K562 (cell line): Measurements from ENCODE around the gene POLR3G. TPM values are rescaled to one million over a fixed set of nuclear protein-coding genes. Genes with fewer than 3 reads are reported as not detected.

Experiments
- CBX3 ChIP-seq, 2 experiments: IDR thresholded peaks; 1 replicate in 1 of 2; 2 replicates in 1 of 2; pipeline ENCODE4 v1.6.1; 2012; ENCODE audit warnings: inconsistent platforms in 2 of 2, low read length in 2 of 2, borderline replicate concordance in 1 of 2, control low read depth in 1 of 2
- CTCF ChIP-seq, 3 experiments: IDR thresholded peaks in 2 of 3; conservative IDR thresholded peaks in 1 of 3; 2 replicates each; pipeline ENCODE4 v1.5.1; 2011 to 2012; ENCODE audit warnings: low read length in 3 of 3, mild to moderate bottlenecking in 3 of 3, control low read depth in 2 of 3, improper control_type of control experiment in 1 of 3, inconsistent platforms in 1 of 3, low read depth in 1 of 3, mixed read lengths in 1 of 3, moderate library complexity in 1 of 3; ENCODE audit not compliant: insufficient read depth in 2 of 3
- E2F4 ChIP-seq: sonication (generic); formaldehyde crosslinking; IDR thresholded peaks from 2 replicates; pipeline ENCODE4 v1.8.0; 2022; ENCODE audit warnings: mild to moderate bottlenecking, low read depth, missing genetic modification reagents
- ETS1 ChIP-seq: conservative IDR thresholded peaks from 2 replicates; pipeline ENCODE4 v1.6.1; 2011; ENCODE audit warnings: low read depth, mild to moderate bottlenecking, low read length; ENCODE audit not compliant: control insufficient read depth
- FIP1L1 ChIP-seq: fragments of 200-400 bp; formaldehyde crosslinking; IDR thresholded peaks from 2 replicates; pipeline ENCODE4 v1.6.1; 2018; ENCODE audit warnings: mild to moderate bottlenecking, low read depth, low read length; ENCODE audit not compliant: poor library complexity, severe bottlenecking
- GABPA ChIP-seq: fragments of 200-800 bp; sonication (Bioruptor generic); conservative IDR thresholded peaks from 2 replicates; pipeline ENCODE4 v1.6.1; 2016; ENCODE audit warnings: low read depth, missing genetic modification characterization, missing compliant biosample characterization
- GABPB1 ChIP-seq: sonication (generic); formaldehyde crosslinking; IDR thresholded peaks from 2 replicates; pipeline ENCODE4 v1.8.0; 2022; ENCODE audit warnings: mild to moderate bottlenecking, missing genetic modification reagents
- HOXB6 ChIP-seq: fragments of 250-450 bp; sonication (Bioruptor Pico); IDR thresholded peaks from 2 replicates; pipeline ENCODE4 v1.5.1; 2022; ENCODE audit warnings: mild to moderate bottlenecking, borderline replicate concordance
- PCBP1 ChIP-seq: fragments of 200-400 bp; formaldehyde crosslinking; IDR thresholded peaks from 2 replicates; pipeline ENCODE4 v1.6.1; 2018; ENCODE audit warnings: mild to moderate bottlenecking, low read depth, low read length; ENCODE audit not compliant: poor library complexity, severe bottlenecking
- SAFB2 ChIP-seq: fragments of 200-400 bp; formaldehyde crosslinking; IDR thresholded peaks from 2 replicates; pipeline ENCODE4 v1.6.1; 2018; ENCODE audit warnings: borderline replicate concordance, low read length, low read depth, moderate library complexity; ENCODE audit not compliant: severe bottlenecking
- TAF1 ChIP-seq: IDR thresholded peaks from 2 replicates; pipeline ENCODE4 v1.6.1; 2011; ENCODE audit warnings: mild to moderate bottlenecking, low read length, moderate library complexity; ENCODE audit not compliant: insufficient read depth, control insufficient read depth, severe bottlenecking; ENCODE audit errors: extremely low read depth
- TCF7 ChIP-seq: sonication (generic); IDR thresholded peaks from 2 replicates; pipeline ENCODE4 v1.6.1; 2016; ENCODE audit warnings: antibody characterized with exemption, borderline replicate concordance
- TFAM ChIP-seq: fragments of 250-450 bp; sonication (Bioruptor Pico); conservative IDR thresholded peaks from 2 replicates; pipeline ENCODE4 v1.5.0; 2021; ENCODE audit warnings: mild to moderate bottlenecking, moderate library complexity
- ZBTB26 ChIP-seq: fragments of 450-650 bp; formaldehyde crosslinking; IDR thresholded peaks from 2 replicates; pipeline ENCODE4 v1.4.0; 2022; ENCODE audit warnings: missing genetic modification characterization
- ZNF134 ChIP-seq: fragments of 250-450 bp; sonication (Bioruptor Pico); conservative IDR thresholded peaks from 2 replicates; pipeline ENCODE4 v1.4.0; 2020
- ZNF431 ChIP-seq: sonication (generic); formaldehyde crosslinking; IDR thresholded peaks from 2 replicates; pipeline ENCODE4 v1.8.0; 2022; ENCODE audit warnings: mild to moderate bottlenecking, missing genetic modification reagents
- ZNF57 ChIP-seq: fragments of 450-650 bp; formaldehyde crosslinking; IDR thresholded peaks from 2 replicates; pipeline ENCODE4 v1.4.0; 2020; ENCODE audit warnings: mild to moderate bottlenecking, moderate library complexity
- ZNF764 ChIP-seq: fragments of 250-450 bp; sonication (Bioruptor Pico); IDR thresholded peaks from 2 replicates; pipeline ENCODE4 v1.4.0; 2020; ENCODE audit warnings: low read depth, mild to moderate bottlenecking, moderate library complexity
- ZNF785 ChIP-seq: fragments of 250-450 bp; sonication (Bioruptor Pico); IDR thresholded peaks from 2 replicates; pipeline ENCODE4 v1.4.0; 2020; ENCODE audit warnings: mild to moderate bottlenecking
- polyA plus RNA-seq, 8 experiments: library from polyadenylated mRNA; depleted of rRNA in 4 of 8; stranded (reverse) in 5 of 8; unstranded in 3 of 8; fragments of >200 nt; fragmentation: Nextera tagmentation in 2 of 8; fragmentation: Illumina TruSeq in 1 of 8; extraction: Ambion mirVana in 2 of 8; extraction: Trizol in 1 of 8; gene quantifications; 2 replicates each; pipeline versions ENCODE4 v1.2.1 to v1.2.3, GENCODE V29; 2011 to 2014; ENCODE audit warnings: inconsistent platforms in 1 of 8, missing spikeins in 1 of 8
- total RNA-seq, 7 experiments: library from RNA; depleted of rRNA in 6 of 7; stranded (reverse); fragments of >200 nt in 6 of 7; fragmentation: Illumina TruSeq in 2 of 7; extraction: Trizol in 2 of 7; gene quantifications; 2 replicates each; pipeline versions ENCODE4 v1.2.1 to v1.2.3, GENCODE V29; 2011 to 2021; ENCODE audit warnings: low replicate concordance in 1 of 7
- TF ChIP-seq, protein P1 (sequence below): fragments of 450-650 bp; formaldehyde crosslinking; IDR thresholded peaks from 2 replicates; pipeline ENCODE4 v1.4.0; 2020; ENCODE audit warnings: mild to moderate bottlenecking, moderate library complexity

The POLR3G gene
- total and polyA plus RNA-seq, 9 of the 15 experiments (the other 6 are each of a cell fraction or from before 2014, with no cell fraction given): 39.0 to 111 (median 59.0) TPM

GRCh38 chr5:90529194-90529938 lies 54.7 kb downstream of the POLR3G start, which contains the start of gene LYSMD3 (continued):
- TF ChIP-seq ZNF134 (CRISPR knock-in tag) (no peak), HOXB6 (no peak), TFAM (CRISPR knock-in tag) (no peak), CTCF (IDR thresholded peaks at IDR 0.05 in 2 of 3, conservative IDR thresholded peaks at IDR 0.05 in 1 of 3; ENCODE audit: insufficient read depth in 2 of 3, low read depth in 1 of 3, low read length in 3 of 3) (no peak), ZBTB26 (CRISPR knock-in tag) (no peak), ETS1 (peak; percentile 46; the same call in 1 of the 2 replicates), TCF7 (no peak), GABPB1 (CRISPR knock-in tag) (peak; percentile 81), TAF1 (peak; percentile 77), E2F4 (CRISPR knock-in tag) (0 out of 2 replicates have a peak, but pooled peaks have one; percentile 25), CBX3 (IDR thresholded peaks at IDR 0.05; ENCODE audit: borderline replicate concordance in 1 of 2, low read length in 2 of 2) (no peak; a peak in 1 of 3 replicates), GABPA (tag) (peak; percentile 60), PCBP1 (peak; percentile 70), ZNF431 (CRISPR knock-in tag) (peak; percentile 58; the same call in 1 of the 2 replicates), SAFB2 (no peak), ZNF764 (no peak), ZNF57 (CRISPR knock-in tag) (no peak), FIP1L1 (peak; percentile 53), ZNF785 (no peak)
- TF ChIP-seq, protein P1, sequence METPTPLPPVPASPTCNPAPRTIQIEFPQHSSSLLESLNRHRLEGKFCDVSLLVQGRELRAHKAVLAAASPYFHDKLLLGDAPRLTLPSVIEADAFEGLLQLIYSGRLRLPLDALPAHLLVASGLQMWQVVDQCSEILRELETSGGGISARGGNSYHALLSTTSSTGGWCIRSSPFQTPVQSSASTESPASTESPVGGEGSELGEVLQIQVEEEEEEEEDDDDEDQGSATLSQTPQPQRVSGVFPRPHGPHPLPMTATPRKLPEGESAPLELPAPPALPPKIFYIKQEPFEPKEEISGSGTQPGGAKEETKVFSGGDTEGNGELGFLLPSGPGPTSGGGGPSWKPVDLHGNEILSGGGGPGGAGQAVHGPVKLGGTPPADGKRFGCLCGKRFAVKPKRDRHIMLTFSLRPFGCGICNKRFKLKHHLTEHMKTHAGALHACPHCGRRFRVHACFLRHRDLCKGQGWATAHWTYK (CRISPR knock-in tag): no peak
